ENCODE results near the gene MATR3.

DNA sequence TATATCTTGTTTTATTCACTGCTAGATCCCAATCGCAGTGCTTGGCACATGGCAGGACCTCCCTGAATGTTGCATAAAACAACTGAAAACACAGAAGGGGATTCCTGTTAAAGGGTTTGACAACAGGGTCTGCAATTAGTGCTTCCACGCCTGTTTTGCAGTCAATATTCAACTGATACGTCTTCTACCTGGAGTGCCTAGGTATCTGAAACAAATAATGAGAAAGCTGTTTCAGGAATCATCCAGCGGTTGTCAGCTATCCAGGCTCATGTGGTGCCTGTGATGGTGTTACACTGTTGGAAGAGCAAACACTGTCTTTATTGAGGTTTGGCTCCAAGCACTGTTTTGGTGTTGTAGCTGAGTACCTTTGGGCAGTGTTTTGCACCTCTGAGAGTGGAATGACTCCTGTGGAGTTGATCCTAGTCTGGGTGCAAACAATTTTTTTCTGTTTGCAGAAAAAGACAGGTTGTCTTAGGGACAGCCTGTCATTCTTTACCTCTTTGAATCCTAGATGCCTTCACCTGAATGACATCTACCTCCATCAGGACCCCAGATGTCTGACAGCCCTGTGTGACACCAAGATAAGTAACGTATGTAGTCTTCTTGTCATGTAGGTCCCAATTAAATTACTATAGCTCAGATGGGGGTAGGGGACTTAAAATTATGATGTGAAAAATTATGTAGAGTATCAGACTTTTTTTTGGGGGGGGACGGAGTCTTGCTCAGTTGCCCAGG, 14.8 kb upstream of the MATR3 start:
- TF ChIP-seq POLR2A (IDR thresholded peaks at IDR 0.05): no peak
- TF ChIP-seq, protein P1, sequence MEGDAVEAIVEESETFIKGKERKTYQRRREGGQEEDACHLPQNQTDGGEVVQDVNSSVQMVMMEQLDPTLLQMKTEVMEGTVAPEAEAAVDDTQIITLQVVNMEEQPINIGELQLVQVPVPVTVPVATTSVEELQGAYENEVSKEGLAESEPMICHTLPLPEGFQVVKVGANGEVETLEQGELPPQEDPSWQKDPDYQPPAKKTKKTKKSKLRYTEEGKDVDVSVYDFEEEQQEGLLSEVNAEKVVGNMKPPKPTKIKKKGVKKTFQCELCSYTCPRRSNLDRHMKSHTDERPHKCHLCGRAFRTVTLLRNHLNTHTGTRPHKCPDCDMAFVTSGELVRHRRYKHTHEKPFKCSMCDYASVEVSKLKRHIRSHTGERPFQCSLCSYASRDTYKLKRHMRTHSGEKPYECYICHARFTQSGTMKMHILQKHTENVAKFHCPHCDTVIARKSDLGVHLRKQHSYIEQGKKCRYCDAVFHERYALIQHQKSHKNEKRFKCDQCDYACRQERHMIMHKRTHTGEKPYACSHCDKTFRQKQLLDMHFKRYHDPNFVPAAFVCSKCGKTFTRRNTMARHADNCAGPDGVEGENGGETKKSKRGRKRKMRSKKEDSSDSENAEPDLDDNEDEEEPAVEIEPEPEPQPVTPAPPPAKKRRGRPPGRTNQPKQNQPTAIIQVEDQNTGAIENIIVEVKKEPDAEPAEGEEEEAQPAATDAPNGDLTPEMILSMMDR (IDR thresholded peaks at IDR 0.05): no peak
